Eye (tissue), 1 donor: ENCODE results near the gene TRPM6.
A peak's percentile ranks its signal among the peaks of the same experiment; 100 is the strongest.
"Not testable (repeated sequence)": the region's sequence is repeated elsewhere in the genome, so short reads cannot be mapped to it uniquely, and the experiment has no call there.

ENCODE experiments used
- DNase-seq: peaks from one replicate; pipeline ENCODE4 v3.0.0-alpha.2; 2015

TRPM6 gene

GRCh38 chr9:74855072-74855471, 32.6 kb downstream of the TRPM6 start:
- no peak for DNase-seq

DNA sequence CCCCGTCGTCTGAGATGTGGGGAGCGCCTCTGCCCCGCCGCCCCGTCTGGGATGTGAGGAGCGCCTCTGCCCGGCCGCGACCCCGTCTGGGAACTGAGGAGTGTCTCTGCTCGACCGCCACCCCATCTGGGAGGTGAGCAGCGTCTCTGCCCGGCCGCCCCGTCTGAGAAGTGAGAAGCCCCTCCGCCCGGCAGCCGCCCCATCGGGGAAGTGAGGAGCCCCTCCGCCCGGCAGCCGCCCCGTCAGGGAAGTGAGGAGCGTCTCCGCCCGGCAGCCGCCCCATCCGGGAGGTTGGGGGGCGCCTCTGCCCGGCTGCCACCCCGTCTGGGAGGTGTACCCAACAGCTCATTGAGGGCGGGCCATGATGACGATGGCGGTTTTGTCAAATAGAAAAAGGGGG, 34.7 kb downstream of the TRPM6 start:
- not testable (repeated sequence) for DNase-seq

GRCh38 chr9:74848153-74848525, 39.6 kb downstream of the TRPM6 start:
- DNase-seq, result no peak

DNA sequence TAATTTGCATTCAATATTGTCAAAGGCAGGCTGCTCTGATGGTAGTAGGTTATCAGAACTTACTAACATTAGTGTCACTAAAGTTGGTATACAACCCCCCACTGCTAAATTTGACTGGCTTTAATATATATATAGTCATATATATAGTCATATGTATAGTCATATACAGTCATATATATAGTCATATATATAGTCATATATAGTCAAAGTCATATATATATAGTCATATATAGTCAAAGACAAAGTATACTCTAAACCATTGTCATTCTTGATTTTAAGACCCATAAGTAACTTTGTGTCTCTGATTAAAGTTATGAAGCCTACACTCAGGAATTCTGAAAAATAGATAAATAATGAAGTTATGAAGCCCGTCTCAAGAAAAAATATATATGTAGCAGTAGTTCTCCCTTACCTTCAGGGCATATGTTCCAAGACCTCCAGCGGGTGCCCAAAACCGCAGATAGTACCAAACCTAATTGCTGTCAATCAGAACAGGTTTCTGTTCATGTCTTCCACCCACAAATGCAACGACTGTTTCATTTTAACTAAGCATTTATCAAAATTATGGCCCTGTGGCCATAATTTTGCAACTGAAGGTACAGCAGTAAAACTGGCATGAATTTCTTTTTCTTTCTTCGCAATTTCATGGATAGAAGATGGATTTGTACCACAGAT, 40.1 kb downstream of the TRPM6 start:
- no peak for DNase-seq

DNA sequence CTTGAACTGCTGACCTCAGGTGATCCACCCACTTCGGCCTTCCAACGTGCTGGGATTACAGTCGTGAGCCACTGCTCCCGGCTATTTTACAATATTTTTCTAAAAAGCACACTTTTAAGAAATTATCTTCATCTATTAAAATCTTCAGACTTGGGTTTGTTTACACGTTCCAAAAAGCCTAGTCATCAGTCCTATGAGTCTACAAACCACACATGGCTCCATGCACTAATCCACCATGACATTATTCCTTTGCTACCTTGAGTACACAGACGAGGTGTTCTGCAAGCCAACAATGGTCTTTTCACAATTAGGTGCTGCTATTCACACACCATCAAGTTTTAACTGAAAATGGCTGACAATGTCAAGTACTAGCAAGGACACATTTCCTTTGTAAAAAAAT, 41.0 kb downstream of the TRPM6 start:
- DNase-seq, result no peak

DNA sequence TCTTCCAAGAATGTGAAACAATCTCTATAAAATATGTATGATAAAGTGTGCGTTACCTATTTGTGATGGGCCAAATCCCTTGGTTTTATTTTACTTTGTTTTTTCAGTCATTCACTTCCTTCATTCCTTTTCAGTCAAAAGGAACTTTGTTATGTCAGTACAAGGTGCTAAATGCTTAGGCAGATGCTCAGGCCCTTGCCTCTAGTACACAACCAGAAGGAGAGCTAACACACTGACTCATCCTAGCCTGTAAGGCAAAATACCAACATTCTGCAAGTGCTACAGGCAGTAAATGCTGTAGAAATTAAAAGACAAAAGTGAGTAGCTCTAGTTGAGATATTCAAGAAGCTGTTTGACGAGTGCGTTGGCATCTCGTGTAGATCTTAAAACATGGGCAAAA, 49.4 kb downstream of the TRPM6 start:
- DNase-seq, result no peak

DNA sequence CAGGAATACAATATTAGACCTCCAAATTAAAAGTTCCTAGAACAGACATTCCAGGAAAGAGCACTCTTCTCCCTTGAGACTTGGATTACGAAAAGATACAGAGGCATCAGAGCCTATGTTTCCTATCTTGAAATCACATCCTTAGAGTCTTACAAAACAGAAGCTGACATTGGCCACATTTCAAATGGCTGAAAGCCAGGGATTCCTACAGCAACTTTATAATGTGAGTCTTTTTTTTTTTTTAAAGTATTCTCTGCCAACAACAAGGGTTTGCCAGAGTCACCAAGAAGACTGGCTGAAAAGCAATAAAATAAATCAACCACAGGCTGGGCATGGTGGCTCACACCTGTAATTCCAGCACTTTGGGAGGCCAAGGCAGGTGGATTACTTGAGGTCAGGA, 63.1 kb downstream of the TRPM6 start:
- DNase-seq, result peak; percentile 24

DNA sequence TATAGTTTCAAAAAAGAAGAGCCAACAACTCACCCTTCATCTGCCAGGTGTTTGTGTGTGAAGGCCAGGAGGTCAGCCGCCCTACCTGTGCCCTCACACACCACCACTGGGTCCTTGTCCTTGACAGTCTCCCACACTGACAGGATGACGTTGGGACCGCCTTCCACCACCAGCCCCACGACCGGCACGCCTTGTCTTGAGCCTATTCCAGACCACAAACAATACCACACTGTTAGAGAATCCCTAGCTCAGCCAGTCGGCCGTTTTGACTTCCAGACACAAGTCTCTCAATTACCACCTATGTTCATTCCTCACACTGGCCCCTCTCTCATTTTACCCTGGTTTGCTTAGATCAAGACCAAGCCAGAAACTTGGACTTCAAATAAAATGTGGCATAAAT, 66.1 kb downstream of the TRPM6 start:
- no peak for DNase-seq

DNA sequence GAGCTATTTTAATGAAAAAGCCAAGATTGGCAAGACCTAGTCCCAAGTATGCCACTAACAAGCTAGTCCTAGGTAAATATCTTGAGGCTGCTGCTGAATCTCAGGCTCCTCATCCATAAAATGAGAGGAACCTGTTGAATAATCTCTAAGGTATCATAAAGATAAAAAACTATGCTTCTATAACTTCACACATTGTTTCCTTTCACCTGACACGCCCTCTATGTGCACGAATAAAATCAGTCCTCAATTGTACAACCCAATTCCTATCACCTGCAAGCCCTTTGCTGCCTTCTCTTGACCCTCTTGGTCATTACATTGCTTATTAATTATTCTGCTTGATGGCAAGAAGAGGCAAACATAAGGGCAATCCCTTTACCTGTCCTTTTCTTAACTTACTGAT, 69.9 kb downstream of the TRPM6 start:
- no peak for DNase-seq

DNA sequence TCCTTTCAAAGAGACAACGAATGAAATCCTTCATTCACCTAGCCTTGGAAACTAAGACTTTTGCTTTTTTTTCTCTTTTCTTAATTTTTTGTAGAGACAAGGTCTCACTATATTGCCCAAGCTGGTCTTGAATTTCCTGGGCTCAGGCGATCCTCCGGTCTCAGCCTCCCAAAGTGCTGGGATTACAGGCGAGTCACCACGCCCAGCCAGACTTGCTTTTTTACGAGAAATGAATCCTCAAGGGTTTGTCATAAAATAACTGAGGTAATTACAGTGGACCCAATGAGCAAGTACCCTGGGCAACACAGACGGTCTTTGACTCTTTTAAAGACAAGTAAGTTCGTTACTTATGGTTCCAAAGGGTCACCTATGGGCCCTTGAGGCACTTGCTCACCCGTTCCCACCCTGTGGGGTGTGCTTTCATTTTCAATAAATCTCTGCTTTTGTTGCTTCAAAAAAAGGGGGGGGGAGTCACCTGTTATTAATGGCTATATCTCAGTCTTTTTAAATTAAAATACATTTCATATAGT, 70.4 kb downstream of the TRPM6 start:
- no peak for DNase-seq

GRCh38 chr9:74810200-74810599, 77.5 kb downstream of the TRPM6 start:
- DNase-seq, result no peak

GRCh38 chr9:74804018-74804385, 83.7 kb downstream of the TRPM6 start:
- DNase-seq, result no peak

DNA sequence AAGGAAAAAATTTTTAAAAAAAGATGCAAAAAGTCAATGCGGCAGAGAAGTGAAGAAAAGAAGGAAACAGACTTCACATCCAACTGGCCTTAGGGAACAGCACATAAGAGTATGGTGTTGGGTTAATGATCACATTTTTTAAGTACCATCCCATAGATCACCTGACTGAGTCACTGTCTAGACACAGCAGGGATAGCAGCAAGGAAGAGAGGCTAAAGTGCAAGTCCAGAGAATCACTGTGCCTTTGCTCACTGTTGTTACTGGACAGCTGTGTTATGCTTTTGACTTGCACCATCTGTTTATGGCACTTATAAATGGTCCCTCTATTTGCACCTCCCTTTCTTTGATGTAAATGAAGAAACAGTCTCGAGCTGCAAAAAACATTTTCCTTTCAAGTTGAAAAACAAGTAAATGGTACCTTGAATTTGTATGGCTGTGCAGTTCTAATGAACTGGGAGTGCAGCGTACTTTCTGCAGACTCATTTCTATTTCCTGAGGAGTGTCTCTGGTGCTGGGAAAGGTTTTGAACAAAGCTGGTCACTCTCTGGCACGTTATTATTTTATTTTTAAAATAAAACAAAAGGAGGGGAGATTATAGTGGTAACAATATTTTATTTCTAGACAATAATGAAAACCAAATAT, 84.2 kb downstream of the TRPM6 start:
- no peak for DNase-seq

- DNase-seq, result peak; percentile 19
Observed at GRCh38 chr9:74800226-74800625, 87.5 kb downstream of the TRPM6 start.

DNA sequence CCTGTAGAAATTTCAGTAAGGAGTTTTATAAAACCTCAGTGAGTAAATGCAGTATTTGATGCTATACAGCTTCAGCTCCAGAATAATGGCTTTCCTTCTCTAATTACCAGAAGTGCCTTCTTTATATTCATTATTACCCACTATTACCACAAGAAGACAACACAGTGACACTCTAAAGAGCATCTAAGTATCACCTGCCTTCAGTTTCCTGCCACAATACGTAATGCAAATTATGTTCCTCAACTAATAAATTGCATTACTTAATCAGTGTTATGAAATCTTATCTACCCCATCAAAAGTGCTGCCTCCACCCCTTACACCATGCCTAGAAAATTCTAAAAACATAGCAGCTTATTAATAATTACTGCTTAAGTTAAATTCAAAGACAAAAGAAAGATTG, 91.9 kb downstream of the TRPM6 start:
- no peak for DNase-seq

DNA sequence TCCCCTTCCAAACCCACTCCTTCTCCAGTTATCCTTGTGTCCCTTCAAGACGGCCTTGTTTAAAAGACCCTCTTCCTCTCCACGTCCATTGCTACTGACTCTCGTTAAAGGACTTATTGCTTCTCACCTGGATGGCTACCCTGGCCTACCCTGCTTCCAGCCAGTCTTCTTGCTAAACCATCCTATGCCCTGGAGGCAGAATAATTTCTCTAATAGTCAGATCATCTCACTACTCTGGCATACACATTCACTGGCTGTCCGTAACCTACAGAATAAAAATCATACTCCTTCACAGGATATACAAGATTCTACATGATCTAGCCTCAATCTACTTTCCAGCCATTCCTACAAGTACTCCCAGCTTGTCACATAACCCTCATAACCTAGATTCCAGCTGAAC, 92.6 kb downstream of the TRPM6 start:
- DNase-seq, result no peak

DNA sequence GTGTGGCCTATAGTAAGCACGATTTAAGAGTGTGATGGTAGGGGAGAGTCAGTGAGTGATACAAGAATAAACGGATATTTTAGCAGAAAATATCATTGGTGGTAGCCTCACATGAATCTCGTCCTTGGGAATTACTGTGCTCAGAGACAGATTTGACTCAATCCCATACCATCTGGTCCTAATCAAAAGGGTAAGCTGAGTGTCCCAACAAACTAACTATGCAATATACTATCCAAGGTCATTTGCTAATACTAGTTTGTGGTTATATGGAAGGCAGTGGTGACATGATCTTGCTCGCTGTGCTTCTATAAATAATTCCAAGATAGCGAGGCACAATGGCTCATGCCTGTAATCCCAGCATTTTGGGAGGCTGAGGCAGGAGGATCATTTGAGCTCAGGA, 103.2 kb downstream of the TRPM6 start:
- no peak for DNase-seq

- no peak for DNase-seq
Observed at GRCh38 chr9:74783408-74783807, 104.3 kb downstream of the TRPM6 start.

- peak; percentile 81 for DNase-seq
Observed at GRCh38 chr9:74777136-74777879, 110.4 kb downstream of the TRPM6 start.

DNA sequence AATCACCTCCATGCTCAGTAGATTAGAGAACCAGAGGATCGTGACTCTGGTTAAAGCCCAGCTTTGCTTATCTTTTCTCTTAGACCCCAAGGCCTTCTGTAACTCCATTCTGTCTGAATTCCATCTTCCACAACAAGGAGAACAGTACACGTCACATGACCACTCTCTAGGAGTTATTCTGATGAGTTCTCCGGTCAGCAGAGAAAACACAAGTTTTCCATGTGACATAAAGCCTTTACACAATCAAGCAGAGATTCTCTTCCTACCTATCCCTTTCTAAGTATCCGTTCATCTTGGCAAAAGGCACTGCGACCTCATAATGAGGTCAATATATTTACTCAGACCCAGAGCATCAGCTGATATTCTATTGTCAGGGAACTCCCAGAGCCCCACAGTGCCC, 112.3 kb downstream of the TRPM6 start:
- no peak for DNase-seq

DNA sequence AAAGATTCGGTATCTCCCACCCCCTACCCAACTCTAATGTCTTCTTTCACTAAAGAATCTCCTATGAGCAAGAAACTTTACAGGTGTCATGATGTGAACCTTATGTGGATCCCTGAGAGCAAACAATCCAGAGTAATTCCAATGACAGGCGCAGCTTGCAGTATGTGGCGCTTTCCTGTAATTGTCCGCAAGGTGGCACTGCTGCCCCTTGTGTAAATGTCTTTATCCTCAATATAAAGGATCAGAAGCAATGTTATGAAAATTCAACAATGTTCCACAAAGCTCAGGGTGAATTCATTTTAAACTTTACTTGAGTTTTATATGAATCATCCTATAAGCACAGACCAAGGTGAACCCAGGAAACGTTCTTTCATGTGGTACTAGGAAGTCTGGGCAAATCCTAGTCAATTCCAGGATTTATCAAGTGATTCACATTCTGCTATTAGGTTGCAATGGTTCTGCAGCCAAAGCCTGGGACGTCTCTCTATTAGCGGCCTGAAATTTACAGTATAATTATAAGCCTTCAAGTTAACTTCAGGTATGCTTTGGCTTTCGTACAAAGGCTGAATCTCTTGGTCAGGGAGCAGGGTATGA, 113.7 kb downstream of the TRPM6 start:
- DNase-seq, result peak; percentile 93

DNA sequence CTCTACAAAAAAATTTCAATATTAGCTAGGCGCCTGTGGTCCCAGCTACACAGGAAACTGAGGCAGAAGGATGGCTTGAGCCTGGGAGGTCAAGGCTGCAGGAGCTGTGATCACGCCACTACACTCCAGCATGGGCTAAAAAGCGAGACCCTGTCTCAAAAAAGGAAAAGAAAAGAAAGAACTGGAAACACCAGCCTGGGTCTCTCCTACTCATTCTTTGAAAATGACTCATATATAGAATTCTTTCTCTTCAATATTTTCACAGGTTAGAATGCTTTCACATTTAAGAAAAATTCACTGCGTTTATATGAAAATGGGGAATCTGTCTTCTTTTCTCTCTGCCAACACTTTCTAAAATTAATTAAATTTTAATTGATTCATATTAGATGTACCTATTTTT, 115.6 kb downstream of the TRPM6 start:
- DNase-seq, result no peak

DNA sequence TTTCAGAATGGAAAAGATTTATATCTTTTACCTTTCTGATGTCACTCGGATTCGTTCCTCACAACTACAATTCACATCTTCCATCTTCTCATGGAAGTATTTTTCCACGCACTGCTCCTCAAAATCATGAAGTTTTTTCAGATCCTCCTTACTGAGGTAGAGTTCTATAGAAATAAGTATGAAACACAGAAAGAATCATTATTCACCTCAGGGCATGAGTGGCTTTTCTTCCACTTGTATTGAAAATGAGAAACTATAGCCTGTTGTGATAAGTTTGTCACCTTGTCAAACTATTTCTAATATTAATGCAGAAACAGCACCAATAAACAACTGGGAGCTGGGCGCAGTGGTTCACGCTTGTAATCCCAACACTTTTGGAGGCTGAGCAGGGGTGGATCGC, 116.0 kb downstream of the TRPM6 start:
- no peak for DNase-seq

- no peak for DNase-seq
Observed at GRCh38 chr9:74771262-74771585, 116.5 kb downstream of the TRPM6 start.
